ENCODE measurements around the gene S100A13. TPM values are rescaled to one million over a fixed set of nuclear protein-coding genes. Genes with fewer than 3 reads are reported as not detected.
A peak's percentile ranks its signal among the peaks of the same experiment; 100 is the strongest.

Gene S100A13
- total RNA-seq, 4 donors from 2014 or later: 113 to 237 (median 159) TPM

DNA sequence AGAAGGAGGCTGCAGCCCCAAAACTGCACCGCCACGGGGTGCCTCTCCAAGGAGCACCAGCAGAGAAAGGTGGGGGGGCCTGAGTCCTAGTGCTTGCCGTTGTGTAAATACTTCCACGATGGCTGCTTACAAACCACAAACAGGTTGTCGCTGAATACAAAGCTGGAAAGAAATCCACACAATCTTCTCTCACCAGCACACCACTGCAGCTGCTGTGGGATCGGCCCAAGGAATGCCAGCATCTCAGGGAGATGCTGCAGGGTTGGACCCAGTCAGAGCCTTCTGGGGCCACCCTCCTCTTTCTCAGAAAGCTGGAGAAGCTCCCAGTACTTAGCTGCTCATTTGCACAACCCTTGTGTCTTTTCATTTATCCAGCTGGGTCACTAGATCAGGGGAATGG, 8.1 kb downstream of the S100A13 start:
- Histone ChIP-seq H3K4me3 (no peak overlapping the region), H3K9me3 (no peaks in the 10 kb centered on the region), H3K4me1 (peaks cover under 1 to 7% of the 10 kb centered on the region in 2 donors), H3K27ac (no peak overlapping the region), H3K36me3 (peaks cover 0 to 17% of the 10 kb centered on the region in 2 donors), H3K27me3 (no peaks in the 10 kb centered on the region)
- intact Hi-C loops (cut with DNase I; ENCODE audit: low total_unique reads): loop anchor here (5.0 kb wide), 2 partner anchors 87 to 107 kb away; no protein-coding TSS in a partner anchor
- in situ Hi-C loops (cut with MboI; ENCODE audit: low sequenced_read_pairs in 4 of 4): loop anchor here in 1 of 4 donors (5.0 kb wide), 1 partner anchor 107 kb away; no protein-coding TSS in a partner anchor
- no peak for DNase-seq
- ATAC-seq: no peak
- no peak for TF ChIP-seq POLR2A (IDR thresholded peaks at IDR 0.05)
- TF ChIP-seq, protein P1, sequence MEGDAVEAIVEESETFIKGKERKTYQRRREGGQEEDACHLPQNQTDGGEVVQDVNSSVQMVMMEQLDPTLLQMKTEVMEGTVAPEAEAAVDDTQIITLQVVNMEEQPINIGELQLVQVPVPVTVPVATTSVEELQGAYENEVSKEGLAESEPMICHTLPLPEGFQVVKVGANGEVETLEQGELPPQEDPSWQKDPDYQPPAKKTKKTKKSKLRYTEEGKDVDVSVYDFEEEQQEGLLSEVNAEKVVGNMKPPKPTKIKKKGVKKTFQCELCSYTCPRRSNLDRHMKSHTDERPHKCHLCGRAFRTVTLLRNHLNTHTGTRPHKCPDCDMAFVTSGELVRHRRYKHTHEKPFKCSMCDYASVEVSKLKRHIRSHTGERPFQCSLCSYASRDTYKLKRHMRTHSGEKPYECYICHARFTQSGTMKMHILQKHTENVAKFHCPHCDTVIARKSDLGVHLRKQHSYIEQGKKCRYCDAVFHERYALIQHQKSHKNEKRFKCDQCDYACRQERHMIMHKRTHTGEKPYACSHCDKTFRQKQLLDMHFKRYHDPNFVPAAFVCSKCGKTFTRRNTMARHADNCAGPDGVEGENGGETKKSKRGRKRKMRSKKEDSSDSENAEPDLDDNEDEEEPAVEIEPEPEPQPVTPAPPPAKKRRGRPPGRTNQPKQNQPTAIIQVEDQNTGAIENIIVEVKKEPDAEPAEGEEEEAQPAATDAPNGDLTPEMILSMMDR (IDR thresholded peaks at IDR 0.05 in 4 of 5, conservative IDR thresholded peaks at IDR 0.05 in 1 of 5): no peak

DNA sequence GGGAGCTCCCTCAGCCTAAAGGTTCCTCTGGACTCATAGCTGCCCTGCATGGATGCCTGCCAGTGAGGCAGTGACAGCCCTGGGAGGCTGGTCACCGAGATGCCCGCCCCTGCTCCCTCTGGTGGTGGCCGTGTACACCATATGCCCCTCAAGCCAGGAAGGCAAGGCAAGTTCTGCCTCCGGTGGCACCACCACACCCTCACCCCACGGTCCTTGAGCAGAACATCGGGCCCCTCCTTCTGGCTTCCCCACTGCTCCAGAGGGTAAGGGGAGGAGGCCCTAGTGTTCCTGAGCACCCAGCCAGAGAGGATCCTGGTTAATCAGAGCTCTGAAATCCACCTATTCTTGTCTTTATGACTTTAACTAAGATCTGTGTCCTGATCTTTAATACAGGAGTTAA, 9.6 kb downstream of the S100A13 start:
- Histone ChIP-seq H3K4me1 (peaks cover 3 to 7% of the 10 kb centered on the region in 2 donors), H3K27me3 (no peaks in the 10 kb centered on the region), H3K27ac (peak overlapping the region in 3 of 4 donors; percentile 16 to 66 (median 57)), H3K4me3 (no peak overlapping the region), H3K36me3 (peaks cover 0 to 15% of the 10 kb centered on the region in 2 donors), H3K9me3 (no peaks in the 10 kb centered on the region)
- TF ChIP-seq, protein P1 (IDR thresholded peaks at IDR 0.05 in 4 of 5, conservative IDR thresholded peaks at IDR 0.05 in 1 of 5): peak in 4 of 5 experiments; percentile 51 to 86 (median 60)
- TF ChIP-seq POLR2A (IDR thresholded peaks at IDR 0.05): no peak
- DNase-seq (peak in 1 of 2 donors; percentile 75), ATAC-seq (peak in 1 of 2 donors; percentile 64)
- intact Hi-C loops (cut with DNase I; ENCODE audit: low total_unique reads) (loop anchor here (1.0 to 5.0 kb wide), 3 partner anchors 45 to 105 kb away; no protein-coding TSS in a partner anchor), in situ Hi-C loops (cut with MboI; ENCODE audit: low sequenced_read_pairs in 4 of 4) (loop anchor here in 1 of 4 donors (5.0 kb wide), 1 partner anchor 105 kb away; no protein-coding TSS in a partner anchor)

DNA sequence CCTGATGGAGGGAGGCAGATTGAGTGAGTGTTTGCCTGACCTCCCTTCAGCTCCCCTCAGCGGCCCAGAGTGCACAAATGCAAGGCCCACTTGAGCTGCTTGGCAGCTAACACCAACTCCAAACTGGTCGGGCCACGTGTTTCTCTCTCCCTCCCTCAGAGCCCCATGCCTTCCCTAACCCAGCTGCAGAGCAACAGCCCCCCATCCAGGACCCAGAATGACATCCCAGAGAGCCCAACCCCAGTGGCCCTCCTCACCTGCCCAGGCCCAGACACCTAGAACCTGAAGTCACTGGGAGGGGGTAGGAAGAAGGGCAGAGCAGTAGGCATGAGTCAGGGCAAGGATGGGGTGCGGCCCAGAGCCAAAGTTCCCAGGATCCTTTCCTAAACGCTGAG, 10.4 kb downstream of the S100A13 start:
- intact Hi-C loops (cut with DNase I; ENCODE audit: low total_unique reads): loop anchor here (5.0 kb wide), 2 partner anchors 85 to 105 kb away; no protein-coding TSS in a partner anchor
- no peaks in the 10 kb centered on the region for H3K9me3 ChIP-seq
- H3K4me1 ChIP-seq: peaks cover 3 to 7% of the 10 kb centered on the region in 2 donors
- TF ChIP-seq, protein P1 (IDR thresholded peaks at IDR 0.05 in 4 of 5, conservative IDR thresholded peaks at IDR 0.05 in 1 of 5): no peak
- no peak for TF ChIP-seq POLR2A (IDR thresholded peaks at IDR 0.05)
- peak overlapping the region in 2 of 4 donors; percentile 57 to 66 for H3K27ac ChIP-seq
- H3K4me3 ChIP-seq: no peak overlapping the region
- ATAC-seq (no peak), DNase-seq (no peak)
- H3K36me3 ChIP-seq: peaks cover 0 to 8% of the 10 kb centered on the region in 2 donors
- H3K27me3 ChIP-seq: no peaks in the 10 kb centered on the region
- in situ Hi-C loops (cut with MboI; ENCODE audit: low sequenced_read_pairs in 4 of 4): loop anchor here in 1 of 4 donors (5.0 kb wide), 1 partner anchor 105 kb away; no protein-coding TSS in a partner anchor

DNA sequence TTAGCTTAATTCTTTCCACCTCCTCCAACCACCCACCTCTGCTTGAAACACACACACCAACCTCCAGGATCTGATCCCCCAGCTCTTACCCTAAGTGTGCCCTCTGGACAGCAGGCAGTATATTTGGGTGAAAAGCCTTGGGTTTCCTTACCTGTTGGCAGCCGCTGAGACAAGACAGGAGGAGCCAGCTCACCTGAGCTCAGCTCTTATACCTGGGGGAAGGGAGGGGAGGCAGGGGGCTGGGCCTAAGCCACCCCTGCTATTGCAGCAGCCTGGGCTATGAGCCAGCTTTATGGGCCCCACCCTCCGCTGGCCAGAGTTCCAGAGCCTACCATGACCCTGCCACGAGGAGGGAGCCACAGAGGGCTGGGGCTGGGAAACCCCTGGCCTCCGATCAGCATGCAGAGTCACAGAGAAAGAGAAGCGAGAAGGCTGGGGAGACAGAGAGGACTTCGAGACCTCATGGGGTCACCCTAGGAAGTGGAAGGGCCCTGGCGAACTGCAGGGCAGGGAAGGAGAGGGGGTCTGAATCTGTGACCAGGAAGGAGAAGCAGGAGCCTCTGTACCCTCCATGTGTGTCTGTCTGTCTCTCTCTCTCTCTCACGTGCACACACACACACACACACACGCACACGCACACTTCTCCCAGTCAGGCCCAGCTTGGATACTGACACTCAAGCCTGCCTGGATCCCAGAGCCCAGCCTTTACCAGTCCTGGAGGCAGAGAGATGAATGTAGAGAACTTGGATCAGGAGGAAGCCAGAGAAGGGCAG, 11.0 kb downstream of the S100A13 start, which contains the start of gene S100A14:
Gene S100A14 (minus strand): TSS at position 182 of the 773 bp plus-strand sequence. CDS start 467 bp downstream, outside the sequence.
- intact Hi-C loops (cut with DNase I; ENCODE audit: low total_unique reads): loop anchor here (5.0 kb wide), 2 partner anchors 84 to 104 kb away; no protein-coding TSS in a partner anchor
- in situ Hi-C loops (cut with MboI; ENCODE audit: low sequenced_read_pairs in 4 of 4): loop anchor here in 1 of 4 donors (5.0 kb wide), 1 partner anchor 104 kb away; no protein-coding TSS in a partner anchor
- H3K4me1 ChIP-seq: peaks cover 5 to 10% of the 10 kb centered on the region in 2 donors
- peak within 1 kb of the TSS in 2 of 4 donors; percentile 57 to 66 for H3K27ac ChIP-seq
- H3K27me3 ChIP-seq: no peaks in the 10 kb centered on the region
- ATAC-seq: no peak
- peaks cover 0 to 8% of the 10 kb centered on the region in 2 donors for H3K36me3 ChIP-seq
- TF ChIP-seq POLR2A (IDR thresholded peaks at IDR 0.05): no peak
- TF ChIP-seq, protein P1 (IDR thresholded peaks at IDR 0.05 in 4 of 5, conservative IDR thresholded peaks at IDR 0.05 in 1 of 5): no peak
- no peaks in the 10 kb centered on the region for H3K9me3 ChIP-seq
- H3K4me3 ChIP-seq: no peak within 1 kb of the TSS
- no peak for DNase-seq
